ENCODE data around the gene DNPEP. TPM values are rescaled to one million over a fixed set of nuclear protein-coding genes. Genes with fewer than 3 reads are reported as not detected.

Gene DNPEP
- total and polyA plus RNA-seq, 2 experiments from 2014 or later: 49.2 to 67.9 TPM

GRCh38 chr2:219426068-219426443 is 38.3 kb upstream of the DNPEP start:
- no peak overlapping the region for H3K4me2 ChIP-seq
- Mint-ChIP-seq H3K27me3 (ENCODE audit: insufficient read depth, low read depth, poor library complexity) (peaks cover 14% of the 10 kb centered on the region), H3K4me1 (peaks cover 3% of the 10 kb centered on the region; the same call in 2 of the 3 replicates), H3K27ac (no peak overlapping the region), H3K9me3 (no peaks in the 10 kb centered on the region), H3K4me3 (no peak overlapping the region), H3K36me3 (ENCODE audit: low read depth) (no peaks in the 10 kb centered on the region)
- no peaks in the 10 kb centered on the region for H4K20me1 ChIP-seq (replicated peaks; ENCODE audit: insufficient read depth)
- H3K27me3 ChIP-seq (ENCODE audit: insufficient read depth): peaks cover 4% of the 10 kb centered on the region; the same call in 1 of the 2 replicates
- H3K27ac ChIP-seq (ENCODE audit: low read depth): no peak overlapping the region
- H3K9me2 ChIP-seq (ENCODE audit: insufficient read depth): 0 out of 2 replicates have a peak, but pooled peaks cover 1% of the 10 kb centered on the region
- no peaks in the 10 kb centered on the region for H3K4me1 ChIP-seq (ENCODE audit: insufficient read depth)
- TF ChIP-seq CTCF (conservative IDR thresholded peaks at IDR 0.05; ENCODE audit: low read depth in 2 of 2) (no peak), NANOG (IDR thresholded peaks at IDR 0.05; ENCODE audit: borderline replicate concordance) (no peak), EZH2phosphoT487 (IDR thresholded peaks at IDR 0.05; ENCODE audit: unreplicated experiment) (no peak), ZNF114 (CRISPR knock-in tag; IDR thresholded peaks at IDR 0.05) (no peak), ZNF462 (CRISPR knock-in tag; IDR thresholded peaks at IDR 0.05) (no peak), STAT1 (IDR thresholded peaks at IDR 0.05; ENCODE audit: unreplicated experiment) (no peak), ZNF331 (CRISPR knock-in tag; IDR thresholded peaks at IDR 0.05; ENCODE audit: low read depth) (no peak), ETS1 (IDR thresholded peaks at IDR 0.05) (no peak), EZH2 (IDR thresholded peaks at IDR 0.05; ENCODE audit: low read depth, unreplicated experiment) (no peak), JUNB (IDR thresholded peaks at IDR 0.05; ENCODE audit: unreplicated experiment) (no peak), REST (IDR thresholded peaks at IDR 0.05; ENCODE audit: unreplicated experiment) (no peak), CREB1 (CRISPR knock-in tag; IDR thresholded peaks at IDR 0.05; ENCODE audit: low read depth) (no peak), POLR2AphosphoS5 (IDR thresholded peaks at IDR 0.05; ENCODE audit: low read depth) (no peak)
- H3K36me3 ChIP-seq (ENCODE audit: insufficient read depth): no peaks in the 10 kb centered on the region
- no peak overlapping the region for H2AFZ ChIP-seq
- DNase-seq (ENCODE audit: low spot score): no peak
- H3K4me3 ChIP-seq: no peak overlapping the region
- no peak for ATAC-seq
- no peaks in the 10 kb centered on the region for H3K79me2 ChIP-seq (replicated peaks; ENCODE audit: insufficient read depth)
- no peaks in the 10 kb centered on the region for H3F3A ChIP-seq (replicated peaks; ENCODE audit: low read depth)
